ENCODE results near the gene ERBB4. TPM values are rescaled to one million over a fixed set of nuclear protein-coding genes. Genes with fewer than 3 reads are reported as not detected.

The ERBB4 gene
- total and polyA plus RNA-seq, 10 of the 15 experiments (the other 5 are each of a cell fraction or from before 2014, with no cell fraction given): under 0.01 to 0.23 (median 0.01) TPM; not detected in 4

DNA sequence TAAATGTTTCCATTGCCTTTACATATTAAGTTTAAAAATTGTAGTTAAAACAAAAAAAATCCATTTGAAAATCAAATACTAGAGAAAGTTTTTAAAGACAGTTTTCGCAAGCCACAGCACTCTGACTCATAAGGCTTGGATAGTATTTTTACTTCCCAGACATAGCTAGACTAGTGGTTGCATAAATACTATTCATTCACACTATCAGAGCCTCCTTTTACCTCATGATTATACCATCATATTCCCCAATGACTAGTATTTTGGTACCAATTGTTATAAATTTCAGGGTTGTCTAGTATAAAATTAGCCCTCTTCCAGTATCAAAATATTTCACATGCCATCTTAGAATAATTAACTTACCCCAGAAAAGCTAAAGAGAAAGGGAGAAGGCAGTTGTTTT, 393.5 kb downstream of the ERBB4 start:
- ATAC-seq (no peak), DNase-seq (ENCODE audit: low read depth, low spot score) (no peak), FAIRE-seq (no peak)
- in situ Hi-C loops (cut with MboI) (no loop called here), intact Hi-C loops (cut with micrococcal nuclease; ENCODE audit: unreplicated experiment) (loop anchor here (2.0 to 10.0 kb wide), 2 partner anchors 400 to 422 kb away; no protein-coding TSS in a partner anchor)
- no peaks in the 10 kb centered on the region for H4K20me1 ChIP-seq (ENCODE audit: control insufficient read depth, insufficient read depth)
- H3K9ac ChIP-seq (ENCODE audit: control insufficient read depth, insufficient read depth, low read length): no peak overlapping the region
- SMC1A ChIA-PET (ENCODE audit: uncharacterized antibody, unreplicated experiment): interaction anchor here (0.8 to 2.5 kb wide), 4 partner anchors 9 to 237 kb away, joined by 3 to 10 read pairs (median 4); no protein-coding TSS in a partner anchor
- H3K36me3 ChIP-seq (ENCODE audit: control insufficient read depth in 2 of 2, insufficient read depth in 2 of 2, low read length in 1 of 2): no peaks in the 10 kb centered on the region
- H3K79me2 ChIP-seq (ENCODE audit: control insufficient read depth, insufficient read depth, low read length): no peaks in the 10 kb centered on the region
- no peak for TF ChIP-seq SMAD5 (IDR thresholded peaks at IDR 0.05; ENCODE audit: low read depth)
- no peak for TF ChIP-seq NFYA (IDR thresholded peaks at IDR 0.05; ENCODE audit: borderline replicate concordance, low read depth, low read length)
- TF ChIP-seq, protein P1, sequence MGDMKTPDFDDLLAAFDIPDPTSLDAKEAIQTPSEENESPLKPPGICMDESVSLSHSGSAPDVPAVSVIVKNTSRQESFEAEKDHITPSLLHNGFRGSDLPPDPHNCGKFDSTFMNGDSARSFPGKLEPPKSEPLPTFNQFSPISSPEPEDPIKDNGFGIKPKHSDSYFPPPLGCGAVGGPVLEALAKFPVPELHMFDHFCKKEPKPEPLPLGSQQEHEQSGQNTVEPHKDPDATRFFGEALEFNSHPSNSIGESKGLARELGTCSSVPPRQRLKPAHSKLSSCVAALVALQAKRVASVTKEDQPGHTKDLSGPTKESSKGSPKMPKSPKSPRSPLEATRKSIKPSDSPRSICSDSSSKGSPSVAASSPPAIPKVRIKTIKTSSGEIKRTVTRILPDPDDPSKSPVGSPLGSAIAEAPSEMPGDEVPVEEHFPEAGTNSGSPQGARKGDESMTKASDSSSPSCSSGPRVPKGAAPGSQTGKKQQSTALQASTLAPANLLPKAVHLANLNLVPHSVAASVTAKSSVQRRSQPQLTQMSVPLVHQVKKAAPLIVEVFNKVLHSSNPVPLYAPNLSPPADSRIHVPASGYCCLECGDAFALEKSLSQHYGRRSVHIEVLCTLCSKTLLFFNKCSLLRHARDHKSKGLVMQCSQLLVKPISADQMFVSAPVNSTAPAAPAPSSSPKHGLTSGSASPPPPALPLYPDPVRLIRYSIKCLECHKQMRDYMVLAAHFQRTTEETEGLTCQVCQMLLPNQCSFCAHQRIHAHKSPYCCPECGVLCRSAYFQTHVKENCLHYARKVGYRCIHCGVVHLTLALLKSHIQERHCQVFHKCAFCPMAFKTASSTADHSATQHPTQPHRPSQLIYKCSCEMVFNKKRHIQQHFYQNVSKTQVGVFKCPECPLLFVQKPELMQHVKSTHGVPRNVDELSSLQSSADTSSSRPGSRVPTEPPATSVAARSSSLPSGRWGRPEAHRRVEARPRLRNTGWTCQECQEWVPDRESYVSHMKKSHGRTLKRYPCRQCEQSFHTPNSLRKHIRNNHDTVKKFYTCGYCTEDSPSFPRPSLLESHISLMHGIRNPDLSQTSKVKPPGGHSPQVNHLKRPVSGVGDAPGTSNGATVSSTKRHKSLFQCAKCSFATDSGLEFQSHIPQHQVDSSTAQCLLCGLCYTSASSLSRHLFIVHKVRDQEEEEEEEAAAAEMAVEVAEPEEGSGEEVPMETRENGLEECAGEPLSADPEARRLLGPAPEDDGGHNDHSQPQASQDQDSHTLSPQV (IDR thresholded peaks at IDR 0.05): no peak
- TF ChIP-seq NFXL1 (IDR thresholded peaks at IDR 0.05; ENCODE audit: borderline replicate concordance): no peak
- TF ChIP-seq SREBF2 (IDR thresholded peaks at IDR 0.05; ENCODE audit: low read length): no peak
- TF ChIP-seq MXI1 (IDR thresholded peaks at IDR 0.05; ENCODE audit: low read depth, low read length): no peak
- TF ChIP-seq, protein P2, sequence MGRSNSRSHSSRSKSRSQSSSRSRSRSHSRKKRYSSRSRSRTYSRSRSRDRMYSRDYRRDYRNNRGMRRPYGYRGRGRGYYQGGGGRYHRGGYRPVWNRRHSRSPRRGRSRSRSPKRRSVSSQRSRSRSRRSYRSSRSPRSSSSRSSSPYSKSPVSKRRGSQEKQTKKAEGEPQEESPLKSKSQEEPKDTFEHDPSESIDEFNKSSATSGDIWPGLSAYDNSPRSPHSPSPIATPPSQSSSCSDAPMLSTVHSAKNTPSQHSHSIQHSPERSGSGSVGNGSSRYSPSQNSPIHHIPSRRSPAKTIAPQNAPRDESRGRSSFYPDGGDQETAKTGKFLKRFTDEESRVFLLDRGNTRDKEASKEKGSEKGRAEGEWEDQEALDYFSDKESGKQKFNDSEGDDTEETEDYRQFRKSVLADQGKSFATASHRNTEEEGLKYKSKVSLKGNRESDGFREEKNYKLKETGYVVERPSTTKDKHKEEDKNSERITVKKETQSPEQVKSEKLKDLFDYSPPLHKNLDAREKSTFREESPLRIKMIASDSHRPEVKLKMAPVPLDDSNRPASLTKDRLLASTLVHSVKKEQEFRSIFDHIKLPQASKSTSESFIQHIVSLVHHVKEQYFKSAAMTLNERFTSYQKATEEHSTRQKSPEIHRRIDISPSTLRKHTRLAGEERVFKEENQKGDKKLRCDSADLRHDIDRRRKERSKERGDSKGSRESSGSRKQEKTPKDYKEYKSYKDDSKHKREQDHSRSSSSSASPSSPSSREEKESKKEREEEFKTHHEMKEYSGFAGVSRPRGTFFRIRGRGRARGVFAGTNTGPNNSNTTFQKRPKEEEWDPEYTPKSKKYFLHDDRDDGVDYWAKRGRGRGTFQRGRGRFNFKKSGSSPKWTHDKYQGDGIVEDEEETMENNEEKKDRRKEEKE (IDR thresholded peaks at IDR 0.05): no peak
- TF ChIP-seq CBX3 (IDR thresholded peaks at IDR 0.05; ENCODE audit: borderline replicate concordance, low read depth): no peak
- no peak for TF ChIP-seq SIX5 (IDR thresholded peaks at IDR 0.05; ENCODE audit: low read depth, low read length, severe bottlenecking)
- no peak for TF ChIP-seq STAT1 (conservative IDR thresholded peaks at IDR 0.05)
- TF ChIP-seq ZNF622 (IDR thresholded peaks at IDR 0.05): no peak
- TF ChIP-seq MTA2 (IDR thresholded peaks at IDR 0.05; ENCODE audit: low read depth): no peak
- TF ChIP-seq JUND (IDR thresholded peaks at IDR 0.05; ENCODE audit: low read depth, low read length): no peak
- no peak for TF ChIP-seq TCF12 (IDR thresholded peaks at IDR 0.05; ENCODE audit: low read depth, low read length)
- no peak overlapping the region for H3K4me3 ChIP-seq
- no peaks in the 10 kb centered on the region for H3K9me3 ChIP-seq (replicated peaks; ENCODE audit: control insufficient read depth, insufficient read depth, low read length)
- BruUV-seq (replicated peaks): no TSS peak
- no peak overlapping the region for H2AFZ ChIP-seq (ENCODE audit: control insufficient read depth, low read depth, low read length)
- CTCF ChIA-PET: interaction anchor here (0.5 to 2.1 kb wide), 5 partner anchors 27 to 422 kb away, joined by 3 to 6 read pairs (median 3); no protein-coding TSS in a partner anchor
- no peaks in the 10 kb centered on the region; a peak in 1 of 4 replicates for H3K27me3 ChIP-seq (replicated peaks in 1 of 2; ENCODE audit: control insufficient read depth in 2 of 2, insufficient read depth in 2 of 2, low read length in 1 of 2)
- WGBS (ENCODE audit: insufficient coverage, insufficient replicate concordance, low lambda C conversion rate, missing lambda C conversion rate): 28% methylated on average over 1 of the region's 1 CpG
- H3K27ac ChIP-seq (ENCODE audit: control insufficient read depth, insufficient read depth): no peak overlapping the region
- POLR2A ChIA-PET: no interaction called here
- RAD21 ChIA-PET (ENCODE audit: unreplicated experiment): interaction anchor here (0.6 kb wide), 1 partner anchor 299 kb away, joined by 3 read pairs; no protein-coding TSS in a partner anchor
- no peaks in the 10 kb centered on the region for H3K4me1 ChIP-seq (ENCODE audit: control insufficient read depth, insufficient read depth, low read length)
- no peak overlapping the region for H3K4me2 ChIP-seq (ENCODE audit: control insufficient read depth, insufficient read depth)
